Measurements from ENCODE around the gene YRDC.

Gene YRDC, protein sequence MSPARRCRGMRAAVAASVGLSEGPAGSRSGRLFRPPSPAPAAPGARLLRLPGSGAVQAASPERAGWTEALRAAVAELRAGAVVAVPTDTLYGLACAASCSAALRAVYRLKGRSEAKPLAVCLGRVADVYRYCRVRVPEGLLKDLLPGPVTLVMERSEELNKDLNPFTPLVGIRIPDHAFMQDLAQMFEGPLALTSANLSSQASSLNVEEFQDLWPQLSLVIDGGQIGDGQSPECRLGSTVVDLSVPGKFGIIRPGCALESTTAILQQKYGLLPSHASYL

DNA sequence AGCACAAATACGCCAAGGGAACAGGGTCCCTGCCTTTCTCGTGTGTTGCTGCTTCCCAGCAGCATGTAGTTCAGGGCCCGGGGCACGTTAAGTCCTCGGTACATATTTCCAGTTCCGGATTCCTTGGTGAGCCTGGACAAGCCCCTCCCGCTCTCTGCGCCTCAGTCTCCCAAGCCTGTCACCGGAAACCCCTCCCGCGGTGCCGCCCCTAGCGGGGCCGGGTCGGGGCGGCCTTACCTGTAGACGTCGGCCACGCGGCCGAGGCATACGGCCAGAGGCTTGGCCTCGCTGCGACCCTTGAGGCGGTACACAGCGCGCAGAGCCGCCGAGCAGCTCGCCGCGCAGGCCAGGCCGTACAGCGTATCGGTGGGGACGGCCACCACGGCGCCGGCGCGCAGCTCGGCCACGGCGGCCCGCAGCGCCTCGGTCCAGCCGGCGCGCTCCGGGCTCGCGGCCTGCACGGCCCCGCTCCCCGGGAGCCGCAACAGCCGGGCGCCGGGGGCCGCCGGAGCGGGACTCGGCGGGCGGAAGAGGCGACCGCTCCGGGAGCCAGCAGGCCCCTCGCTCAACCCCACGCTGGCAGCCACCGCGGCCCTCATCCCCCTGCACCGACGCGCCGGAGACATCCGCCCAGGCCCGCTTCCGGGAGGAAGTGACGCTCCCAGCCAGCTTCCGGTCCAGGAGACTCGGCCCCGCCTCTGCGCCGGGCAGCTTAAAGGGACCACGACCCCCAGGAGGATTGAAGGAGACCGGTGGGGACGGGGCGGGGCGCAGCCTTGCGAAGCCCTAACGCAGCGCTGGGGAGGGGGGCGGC lies at the start of gene YRDC, which contains the start of gene C1orf122:
Gene YRDC (minus strand): TSS at position 654 of the 814 bp plus-strand sequence. CDS start 28 bp downstream, at position 626.
Gene C1orf122 (plus strand): TSS at position 236 of the 814 bp plus-strand sequence. CDS start 615 bp downstream, outside the sequence.
- DNase-seq: peak; percentile 96

DNA sequence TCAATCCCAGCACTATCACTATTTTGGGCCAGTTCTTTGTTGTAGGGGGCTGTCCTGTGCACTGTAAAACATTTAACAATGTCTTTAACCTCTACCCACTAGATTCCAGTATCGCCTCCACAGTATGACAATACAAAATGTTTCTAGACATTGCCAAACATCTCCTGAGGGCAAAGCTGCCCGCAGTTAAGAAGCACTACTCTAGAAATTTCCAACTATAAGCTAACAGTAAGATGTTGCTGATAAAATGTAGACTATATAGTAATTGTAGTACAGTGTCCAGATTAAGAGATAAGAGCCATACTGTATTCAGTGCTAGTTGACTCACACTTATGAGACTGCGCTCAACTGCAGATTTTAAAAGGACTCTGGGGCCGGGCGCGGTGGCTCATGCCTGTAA lies 46.4 kb upstream of the YRDC start:
- no peak for DNase-seq

DNA sequence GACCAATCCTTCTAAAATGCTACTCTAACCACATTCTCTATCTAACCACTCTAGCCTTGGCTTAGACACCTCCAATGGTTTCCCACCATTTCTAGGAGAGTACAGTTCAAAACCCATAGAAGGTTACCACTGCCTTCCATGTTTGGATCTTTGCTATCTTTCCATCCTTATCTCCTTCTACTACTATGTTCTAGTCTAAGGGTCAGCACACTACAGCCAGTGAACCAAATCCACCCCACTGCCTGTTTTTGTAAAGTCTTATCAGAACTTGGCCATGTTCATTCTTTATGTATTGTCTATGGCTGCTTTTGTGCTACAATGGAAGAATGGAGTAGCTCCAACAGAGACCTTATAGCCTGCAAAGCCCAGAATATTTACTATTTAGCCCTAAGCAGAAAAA lies 45.1 kb upstream of the YRDC start:
- no peak for DNase-seq

DNA sequence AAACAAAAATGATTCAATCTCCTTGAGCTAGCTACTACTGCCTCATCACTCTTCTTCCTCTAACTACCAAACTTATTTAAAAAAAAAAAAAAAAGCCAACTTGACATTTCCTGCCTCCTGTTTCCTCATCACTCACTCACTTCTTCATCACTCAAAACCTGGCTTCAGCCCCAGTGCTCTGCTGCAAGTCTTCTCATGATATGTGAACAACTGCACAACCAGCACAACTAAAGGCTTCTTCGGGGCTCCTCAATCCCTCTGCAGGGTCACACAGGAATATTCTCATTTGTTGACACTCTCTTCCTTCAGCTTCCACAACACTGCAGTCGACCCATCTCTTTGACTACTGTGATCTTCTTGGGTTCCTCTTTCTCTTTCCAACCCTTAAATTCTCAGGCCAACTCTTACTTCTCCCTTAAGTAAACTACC lies 43.8 kb upstream of the YRDC start:
- no peak for DNase-seq

DNA sequence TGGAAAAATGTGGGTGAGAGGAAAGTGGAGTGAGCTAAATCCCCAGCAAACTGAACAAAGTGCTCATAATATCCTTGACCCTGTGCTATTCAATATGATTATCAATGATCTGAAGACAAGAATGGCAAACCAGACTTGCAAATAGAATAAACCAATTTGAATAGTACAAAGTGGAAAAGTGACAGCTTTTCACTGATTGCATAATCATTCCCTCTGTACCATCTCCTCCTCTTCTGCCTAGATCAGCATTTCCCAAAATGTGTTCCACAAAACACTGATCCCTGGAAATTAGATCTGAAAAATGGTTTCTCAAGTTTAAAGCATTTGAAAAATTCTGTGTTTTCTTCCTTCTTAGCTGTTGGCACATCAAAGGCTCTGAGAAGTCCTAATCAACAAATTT lies 43.3 kb upstream of the YRDC start:
- DNase-seq: no peak

DNA sequence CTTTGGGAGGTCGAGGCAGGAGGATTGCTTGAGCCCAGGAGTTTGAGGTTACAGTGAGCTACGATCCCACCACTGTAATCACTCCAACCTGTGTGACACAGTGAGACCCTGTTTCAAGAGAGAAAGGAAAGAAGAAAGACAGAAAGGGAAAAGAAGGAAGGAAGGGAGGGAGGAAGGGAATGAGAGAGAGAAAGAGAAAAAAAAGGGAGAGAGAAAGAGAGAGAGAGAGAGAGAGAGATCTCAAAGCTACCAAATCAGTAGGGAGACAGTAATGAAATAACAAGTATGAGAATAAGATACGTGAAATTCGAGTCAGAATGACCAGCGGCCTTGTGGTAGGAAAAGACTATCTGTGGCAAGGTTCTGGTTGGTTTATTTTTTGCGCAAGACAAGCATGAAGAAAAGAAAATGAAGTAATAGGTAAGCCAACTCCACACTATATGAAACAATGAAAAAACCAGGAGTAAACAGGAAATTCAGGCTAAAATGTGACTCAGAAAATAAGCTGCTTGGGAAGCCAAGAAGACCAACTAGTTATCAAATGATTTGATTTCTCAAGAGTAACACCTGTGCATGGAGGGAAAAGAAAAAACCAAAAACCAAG lies 42.4 kb upstream of the YRDC start:
- DNase-seq: no peak

DNA sequence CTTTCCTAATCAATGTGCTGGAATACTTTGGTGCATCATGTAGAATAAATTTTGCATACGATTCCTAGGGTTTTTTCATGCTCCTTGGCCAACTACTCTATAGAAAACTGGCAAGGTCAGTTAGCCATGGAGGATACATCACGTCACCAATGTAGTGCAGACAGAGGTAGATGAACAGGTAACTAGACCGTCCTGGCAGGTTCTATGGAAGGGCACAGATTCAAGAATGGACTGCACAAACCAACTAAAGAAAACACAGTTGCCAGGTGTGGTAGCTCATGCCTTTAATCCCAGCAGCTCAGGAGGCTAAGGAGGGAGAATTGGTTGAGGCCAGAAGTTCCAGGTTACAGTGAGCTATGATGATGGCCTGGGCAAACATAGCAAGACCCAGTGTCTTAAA lies 41.5 kb upstream of the YRDC start:
- no peak for DNase-seq

DNA sequence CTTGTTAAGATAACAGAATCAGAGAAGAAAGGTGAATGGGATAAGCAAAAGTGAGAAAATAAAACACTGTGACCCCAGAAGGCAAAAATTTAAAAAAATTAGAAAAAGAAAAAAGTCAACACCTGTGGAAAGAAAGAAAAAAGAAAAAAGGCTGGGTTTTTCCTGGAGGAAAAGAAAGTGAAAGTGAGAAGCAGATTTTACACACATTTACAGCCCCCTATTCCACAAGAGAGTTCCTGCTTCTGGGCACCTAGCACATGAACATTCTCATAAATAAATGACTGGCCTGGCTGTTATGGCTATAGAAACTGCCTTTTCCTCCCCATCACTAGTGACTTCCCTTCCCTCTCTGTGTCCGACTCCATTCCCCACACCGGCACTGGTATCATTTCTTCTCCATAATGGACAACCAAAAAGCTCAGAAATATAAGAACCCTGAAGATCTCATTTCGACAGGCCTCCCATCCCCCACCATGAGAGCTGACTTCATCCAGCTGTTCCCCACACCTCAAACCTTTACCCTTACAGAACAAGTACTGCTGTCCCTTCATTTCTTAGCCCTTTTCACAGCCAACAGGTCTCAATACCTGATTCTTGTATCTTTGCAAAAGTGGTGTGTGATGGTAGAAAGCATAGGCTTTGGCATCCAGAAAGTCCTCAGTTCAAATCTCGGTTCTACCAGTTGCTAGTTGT lies 38.8 kb upstream of the YRDC start:
- DNase-seq: no peak

DNA sequence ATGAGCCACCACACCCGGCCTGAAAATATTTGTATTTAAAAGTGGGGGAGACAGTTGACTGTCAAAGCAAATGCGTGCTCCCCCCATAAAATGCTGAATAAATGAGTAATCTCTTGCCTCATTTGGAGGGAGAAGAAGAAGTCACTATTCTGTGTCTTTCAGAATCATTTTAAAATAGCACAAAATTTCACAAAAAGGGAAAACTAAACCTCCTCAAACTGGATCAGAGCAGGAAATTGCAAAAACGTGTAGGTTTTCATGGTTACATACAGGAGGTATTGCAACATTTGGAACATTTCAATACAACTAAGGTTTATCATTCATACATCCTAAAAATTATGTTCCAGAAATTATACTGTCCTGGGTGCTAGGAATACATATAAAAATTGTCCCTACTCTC lies 37.8 kb upstream of the YRDC start:
- no peak for DNase-seq

DNA sequence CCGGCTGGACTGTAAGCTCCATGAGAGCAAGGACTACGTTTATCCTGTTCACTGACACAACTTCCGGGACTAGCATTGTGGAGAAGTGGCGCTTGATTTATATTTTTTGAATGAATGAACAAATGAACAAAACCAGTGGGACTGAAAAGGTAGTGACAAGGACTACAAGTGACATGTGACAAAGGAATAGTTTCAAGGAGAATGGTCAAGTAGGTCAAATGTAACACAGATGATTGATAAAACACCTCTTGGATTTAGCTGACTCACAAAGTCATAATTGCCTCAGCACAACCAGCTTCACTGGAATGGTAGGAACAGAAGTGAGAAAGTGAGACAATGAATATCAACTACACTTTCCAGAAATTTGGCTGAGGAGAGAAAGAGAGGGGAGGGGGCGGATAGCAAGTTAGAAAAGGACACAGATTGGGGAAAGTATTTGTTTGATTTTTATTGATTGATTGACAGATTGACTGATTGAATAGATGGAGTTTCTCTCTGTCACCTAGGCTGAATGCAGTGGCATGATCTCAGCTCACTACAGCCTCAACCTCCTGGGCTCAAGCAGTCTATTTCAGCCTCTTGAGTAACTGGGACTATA lies 37.1 kb upstream of the YRDC start:
- no peak for DNase-seq

DNA sequence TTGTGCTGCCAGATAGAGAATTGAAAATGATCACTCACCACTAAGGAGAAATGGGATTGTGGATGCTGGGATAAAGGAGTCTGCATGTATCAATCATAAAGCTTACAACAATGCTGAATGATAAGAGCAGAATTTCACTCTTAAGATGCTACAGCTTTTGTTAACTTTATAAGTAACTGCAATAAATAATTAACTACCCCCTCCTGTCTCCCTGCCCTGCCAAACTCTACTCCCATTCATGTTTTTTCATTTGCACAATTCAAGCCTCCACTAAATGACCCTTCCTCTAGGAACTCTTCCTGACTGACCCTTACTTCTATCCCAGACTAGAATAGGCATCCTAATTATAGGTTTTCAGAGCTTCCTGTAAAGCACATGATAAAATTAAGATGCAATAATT lies 36.5 kb upstream of the YRDC start:
- DNase-seq: no peak

DNA sequence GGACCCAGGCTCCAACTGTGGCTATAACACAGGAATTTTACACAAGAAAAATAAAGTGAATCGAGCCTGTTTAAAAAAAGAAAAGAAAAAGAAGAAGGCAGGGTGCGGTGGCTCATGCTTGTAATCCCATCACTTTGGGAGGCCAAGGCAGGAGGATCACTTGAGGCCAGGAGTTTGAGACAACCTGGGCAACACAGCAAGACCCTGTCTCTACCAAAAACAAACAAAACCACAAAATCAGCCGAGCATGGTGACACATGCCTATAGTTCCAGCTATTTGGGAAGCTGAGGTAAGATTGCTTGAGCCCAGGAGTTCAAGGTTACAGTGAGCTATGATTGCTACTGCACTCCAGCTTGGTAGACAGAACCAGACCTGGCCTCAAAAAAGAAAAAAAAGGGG lies 33.6 kb upstream of the YRDC start:
- no peak for DNase-seq

DNA sequence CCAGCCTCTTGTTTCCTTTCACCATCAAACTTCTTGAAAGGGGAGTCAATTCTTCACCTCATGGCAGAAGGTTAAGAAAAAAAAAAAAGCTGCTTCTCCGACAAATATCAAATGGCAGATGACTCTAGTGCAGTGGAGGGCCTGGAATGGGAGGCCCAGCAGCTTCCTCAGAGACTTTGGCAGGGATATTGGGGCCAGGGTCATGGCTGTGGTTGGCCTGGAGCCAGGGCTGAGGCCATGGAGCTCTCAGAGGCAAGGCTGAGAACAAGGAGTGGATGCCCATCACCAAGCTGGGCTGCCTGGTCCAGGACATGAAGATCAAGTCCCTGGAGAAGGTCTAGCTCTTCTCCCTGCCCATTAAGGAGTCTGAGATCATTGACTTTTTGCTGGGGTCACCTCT lies 32.7 kb upstream of the YRDC start:
- DNase-seq: no peak

DNA sequence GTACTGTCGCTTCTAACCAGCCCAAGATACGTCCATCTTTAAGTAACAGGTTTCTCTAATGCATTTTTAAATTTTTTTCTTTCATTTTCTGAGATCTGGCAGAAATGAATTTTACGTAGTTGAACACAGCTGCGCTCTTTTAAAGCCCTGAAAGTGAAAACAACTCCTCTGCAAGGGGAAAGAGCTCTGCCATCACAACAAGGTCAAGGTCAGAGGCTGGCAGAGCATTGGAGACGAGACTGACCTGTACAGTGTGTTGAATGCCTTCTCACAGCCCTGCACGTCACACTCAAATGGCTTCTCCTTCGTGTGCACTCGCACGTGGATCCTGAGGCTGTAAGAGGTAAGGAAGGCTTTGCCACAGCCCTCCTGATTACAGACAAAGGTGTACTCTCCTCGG lies 31.7 kb upstream of the YRDC start:
- no peak for DNase-seq

DNA sequence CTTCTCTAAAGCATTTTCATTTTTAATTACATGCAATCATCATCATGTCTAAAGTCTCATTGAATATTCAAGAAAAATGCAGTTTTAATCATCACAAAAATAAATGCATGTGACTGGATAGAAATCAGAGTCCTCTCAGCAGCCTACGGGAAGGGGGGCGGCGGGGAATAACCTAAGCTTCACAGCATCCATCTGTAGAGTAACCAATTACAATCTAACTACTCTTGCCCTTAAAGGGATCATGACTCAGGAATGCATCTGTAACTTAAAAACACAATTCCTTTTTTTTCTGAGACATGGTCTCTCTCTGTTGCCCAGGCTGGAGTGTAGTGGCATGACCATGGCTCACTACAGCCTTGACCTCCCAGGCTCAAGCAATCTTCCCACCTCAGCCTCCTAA lies 28.8 kb upstream of the YRDC start:
- DNase-seq: no peak

DNA sequence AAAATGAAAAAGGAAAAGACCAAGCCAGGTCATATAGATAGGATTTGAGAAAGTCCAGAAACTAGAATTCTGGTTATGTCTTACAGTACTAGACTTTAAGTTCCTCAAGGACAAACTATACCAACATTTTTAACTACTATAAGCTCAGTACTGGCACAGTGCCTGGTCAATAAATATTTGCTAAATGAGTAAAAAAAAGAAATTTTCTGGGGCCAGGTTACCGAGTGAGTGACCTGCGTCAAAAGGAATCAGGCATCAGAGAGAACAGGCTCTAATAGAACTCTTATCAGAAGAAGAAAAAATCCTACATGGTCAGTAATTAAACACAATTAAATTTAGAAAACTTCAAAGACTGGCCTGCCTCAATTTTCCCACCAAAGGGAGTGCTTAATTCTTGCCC lies 23.8 kb upstream of the YRDC start:
- DNase-seq: no peak

DNA sequence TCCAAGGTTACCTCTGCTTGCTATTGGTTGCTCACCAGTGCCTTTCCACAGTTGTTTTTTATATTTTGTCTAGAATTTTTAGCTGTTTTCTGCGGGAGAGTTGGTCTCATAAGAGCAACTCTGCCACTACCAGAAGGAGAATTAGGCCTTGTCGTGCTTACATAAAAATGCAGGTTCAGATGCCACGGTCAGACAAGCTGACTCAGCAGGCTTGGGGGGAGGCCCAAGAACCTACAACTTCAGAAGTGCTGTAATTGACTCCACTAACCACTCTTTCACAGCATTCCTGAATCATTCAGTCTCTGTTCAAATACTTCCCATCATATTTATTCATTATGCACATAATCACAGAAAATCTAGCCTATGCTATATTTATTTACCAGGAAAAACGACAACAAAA lies 23.1 kb upstream of the YRDC start:
- no peak for DNase-seq

DNA sequence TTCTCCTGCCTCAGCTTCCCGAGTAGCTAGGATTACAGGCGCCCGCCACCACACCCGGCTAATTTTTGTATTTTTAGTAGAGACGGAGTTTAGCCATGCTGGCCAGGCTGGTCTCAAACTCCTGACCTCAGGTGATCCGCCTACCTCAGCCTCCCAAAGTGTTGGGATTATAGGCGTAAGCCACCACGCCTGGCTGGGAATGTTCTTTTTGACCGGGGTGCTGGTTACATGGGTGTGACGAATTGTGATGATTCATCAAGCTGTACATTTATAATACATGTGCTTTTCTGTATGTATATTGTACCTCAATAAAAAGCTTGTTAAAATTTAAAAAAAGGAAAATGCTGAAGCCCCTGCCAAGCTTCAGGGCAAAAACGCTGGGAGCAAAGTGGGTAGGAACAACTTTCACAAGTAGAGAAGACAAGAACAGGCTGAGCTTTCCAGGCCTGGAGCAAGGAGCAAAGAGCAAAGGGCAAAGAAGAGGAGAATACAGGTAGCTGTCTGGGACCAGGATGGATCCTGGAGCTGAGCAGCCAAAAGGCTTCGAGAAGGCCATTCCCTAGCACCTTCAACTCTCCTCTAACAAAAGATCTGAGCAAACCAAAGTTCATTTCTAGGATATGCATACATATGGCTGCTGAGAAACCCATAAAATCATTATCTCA lies 20.5 kb upstream of the YRDC start:
- no peak for DNase-seq

DNA sequence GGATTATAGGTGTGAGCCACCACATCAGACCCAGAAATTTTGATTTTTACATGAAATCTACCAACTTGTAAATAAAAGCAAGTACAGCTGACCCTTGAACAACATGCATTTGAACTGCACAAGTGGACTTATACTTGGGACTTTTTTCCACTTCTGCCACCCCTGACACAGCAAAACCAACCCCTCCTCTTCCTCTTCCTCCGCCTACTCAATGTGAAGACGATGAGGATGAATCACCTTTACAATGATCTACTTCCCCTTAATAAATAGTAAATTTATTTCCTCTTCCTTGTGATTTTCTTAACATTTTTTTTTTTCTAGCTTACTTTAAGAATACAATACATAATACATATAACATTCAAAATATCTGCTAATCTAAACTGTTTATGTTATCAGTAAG lies 17.5 kb upstream of the YRDC start:
- no peak for DNase-seq

DNA sequence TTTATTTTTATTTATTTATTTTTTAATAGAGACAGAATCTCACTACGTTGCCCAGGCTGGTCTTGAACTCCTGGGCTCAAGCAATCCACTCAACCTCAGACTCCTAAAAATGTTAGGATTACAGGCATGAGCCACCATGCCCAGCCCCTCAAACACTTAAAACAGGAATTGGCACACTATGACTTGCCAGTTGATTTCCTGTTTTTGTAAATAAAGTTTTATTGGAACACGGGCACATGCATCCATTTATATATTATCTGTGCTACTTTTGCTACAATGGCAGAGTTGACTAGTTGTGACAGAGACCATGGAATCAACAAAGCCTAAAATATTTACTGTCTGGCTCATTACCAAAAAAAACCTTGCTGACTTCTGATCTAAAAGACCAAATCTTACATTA lies 16.0 kb upstream of the YRDC start:
- no peak for DNase-seq

DNA sequence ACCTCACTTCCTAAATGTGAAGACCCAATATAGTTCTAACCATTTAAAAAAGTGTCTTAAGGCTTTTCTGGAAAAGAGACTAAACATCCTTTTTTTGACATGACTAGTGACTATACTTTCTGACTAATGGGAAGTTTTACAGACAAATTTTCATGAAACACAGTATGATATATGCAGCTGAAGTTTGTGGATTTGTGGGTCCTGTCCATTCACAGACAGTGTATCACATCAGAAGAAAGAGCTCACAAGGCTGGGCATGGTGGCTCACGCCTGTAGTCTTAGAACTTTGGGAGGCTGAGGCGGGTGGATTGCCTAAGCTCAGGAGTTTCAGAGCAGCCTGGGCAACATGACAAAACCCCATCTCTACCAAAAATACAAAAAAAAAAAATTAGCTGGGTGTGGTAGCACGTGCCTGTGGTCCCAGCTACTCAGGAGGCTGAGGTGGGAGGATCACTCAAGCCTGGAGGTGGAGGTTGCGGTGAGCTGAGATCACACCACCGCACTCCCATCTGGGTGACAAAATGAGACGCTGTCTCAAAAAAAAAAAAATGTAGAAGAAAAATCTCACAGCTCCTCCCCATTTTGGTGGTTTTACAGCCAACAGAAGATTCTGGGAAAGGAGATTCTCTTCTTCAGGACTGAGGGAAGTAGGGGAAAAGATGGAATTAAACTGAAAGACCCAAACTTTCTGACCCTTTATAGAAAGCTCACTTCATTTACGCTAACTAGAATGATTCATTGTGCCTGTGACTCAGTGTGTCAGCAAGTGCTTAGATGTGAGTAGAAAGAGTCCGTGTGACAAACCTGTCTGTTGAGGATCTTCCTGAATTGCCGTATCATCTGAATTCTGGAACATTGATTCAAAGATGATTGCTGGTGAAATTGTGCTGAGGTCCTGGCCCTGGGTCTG lies 15.2 kb upstream of the YRDC start:
- DNase-seq: no peak
